ENCODE results near the gene SRRM4. TPM values are rescaled to one million over a fixed set of nuclear protein-coding genes. Genes with fewer than 3 reads are reported as not detected.

The SRRM4 gene, protein sequence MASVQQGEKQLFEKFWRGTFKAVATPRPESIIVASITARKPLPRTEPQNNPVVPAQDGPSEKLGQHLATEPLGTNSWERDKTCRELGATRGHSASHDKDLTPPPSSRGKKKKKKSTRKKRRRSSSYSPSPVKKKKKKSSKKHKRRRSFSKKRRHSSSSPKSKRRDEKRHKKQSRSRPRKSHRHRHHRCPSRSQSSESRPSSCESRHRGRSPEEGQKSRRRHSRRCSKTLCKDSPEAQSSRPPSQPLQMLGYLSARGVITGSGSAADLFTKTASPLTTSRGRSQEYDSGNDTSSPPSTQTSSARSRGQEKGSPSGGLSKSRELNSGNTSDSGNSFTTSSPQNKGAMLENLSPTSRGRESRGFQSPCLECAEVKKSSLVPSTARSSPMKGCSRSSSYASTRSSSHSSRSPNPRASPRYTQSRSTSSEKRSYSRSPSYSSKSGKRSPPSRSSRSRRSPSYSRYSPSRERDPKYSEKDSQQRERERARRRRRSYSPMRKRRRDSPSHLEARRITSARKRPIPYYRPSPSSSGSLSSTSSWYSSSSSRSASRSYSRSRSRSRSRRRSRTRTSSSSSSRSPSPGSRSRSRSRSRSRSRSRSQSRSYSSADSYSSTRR
- total RNA-seq (2014; rRNA removed; shearing (Covaris generic)), result not detected in 2 replicates

DNA sequence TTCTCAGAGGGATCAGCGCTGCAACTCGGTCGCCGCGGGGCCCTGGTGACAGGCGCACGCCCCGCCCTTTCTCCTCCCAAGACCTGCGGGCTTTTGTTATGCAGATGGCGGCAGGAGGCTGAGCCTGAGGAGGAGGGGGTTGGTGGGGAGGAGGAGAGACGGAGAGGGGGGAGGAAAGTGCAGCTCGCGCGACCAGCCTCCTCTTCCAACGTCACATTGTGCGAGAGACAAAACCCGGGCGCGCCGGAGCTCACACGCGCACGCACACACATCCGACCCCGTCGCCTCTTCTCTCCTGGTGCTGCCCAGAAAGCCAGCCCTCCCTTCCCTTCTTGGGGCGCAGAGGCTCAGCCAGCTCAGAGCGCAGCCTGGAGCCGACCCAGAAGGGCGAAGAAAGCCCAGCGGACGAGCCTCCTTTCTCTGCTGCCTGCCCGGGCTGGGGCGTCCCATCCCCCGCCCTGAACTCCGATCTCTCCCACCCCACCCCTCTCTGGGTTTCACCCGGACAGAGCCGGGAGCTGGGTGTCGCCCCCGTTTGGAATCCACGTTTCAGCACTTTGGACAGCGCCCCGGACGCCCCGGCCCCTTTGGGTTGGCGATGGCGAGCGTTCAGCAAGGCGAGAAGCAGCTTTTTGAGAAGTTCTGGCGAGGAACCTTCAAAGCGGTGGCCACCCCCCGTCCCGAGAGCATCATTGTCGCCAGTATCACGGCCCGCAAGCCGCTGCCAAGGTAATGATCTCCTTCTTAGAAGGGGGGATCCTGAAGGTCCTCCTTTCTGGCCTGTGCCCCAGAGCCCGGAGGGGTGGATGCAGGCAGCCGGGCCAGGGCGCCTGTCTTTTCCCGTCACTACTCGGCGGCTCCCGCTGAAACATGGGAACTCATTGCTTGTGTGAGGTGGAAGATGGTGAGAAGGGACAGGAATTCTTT, at the start of gene SRRM4:
Gene SRRM4, plus strand, starts transcription at position 257 of the 927 bp plus-strand sequence. Its CDS starts 342 bp downstream, at position 599.
- no peak for DNase-seq (ENCODE audit: low spot score)

DNA sequence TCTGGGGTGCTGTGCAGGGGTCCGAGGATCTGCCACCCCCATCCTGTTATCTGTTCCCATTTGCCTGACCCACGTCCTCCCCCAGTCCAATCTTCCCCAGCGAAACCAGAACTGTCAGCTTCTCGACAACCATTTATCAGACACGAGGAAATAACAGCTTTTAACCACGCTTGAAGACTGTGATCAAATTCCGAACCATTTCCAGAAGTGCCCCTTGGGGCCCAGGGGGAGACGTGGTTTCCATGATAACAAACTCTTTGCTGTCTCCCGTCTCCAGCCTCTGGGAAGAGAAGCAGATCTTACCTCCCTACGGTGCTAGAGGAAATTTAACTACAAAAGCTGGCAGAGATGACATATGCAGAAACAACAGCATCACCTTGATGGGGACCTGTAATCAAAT, 35.1 kb upstream of the SRRM4 start:
- DNase-seq (ENCODE audit: low spot score), result no peak

- DNase-seq (ENCODE audit: low spot score), result no peak
Observed at GRCh38 chr12:118958520-118958919, 22.8 kb upstream of the SRRM4 start.

DNA sequence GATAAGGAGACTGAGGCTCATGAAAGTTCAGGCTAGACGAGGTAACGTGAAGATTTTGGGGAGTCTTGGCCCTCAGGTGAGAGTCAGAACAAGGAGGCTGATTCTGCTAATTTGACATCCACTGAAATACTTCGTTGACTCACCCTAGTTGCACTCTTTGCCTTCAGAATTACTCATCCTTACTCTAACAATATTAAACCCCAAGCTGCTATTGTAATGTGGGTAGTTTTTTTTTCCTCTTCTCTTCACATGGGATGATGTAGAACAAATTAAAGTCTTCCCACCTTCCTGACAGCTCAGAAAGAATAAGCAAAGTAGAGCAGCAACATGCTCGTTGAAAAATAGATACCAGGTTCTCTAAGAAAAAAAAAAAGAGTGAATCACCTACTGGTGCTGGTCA, 22.0 kb upstream of the SRRM4 start:
- no peak for DNase-seq (ENCODE audit: low spot score)

DNA sequence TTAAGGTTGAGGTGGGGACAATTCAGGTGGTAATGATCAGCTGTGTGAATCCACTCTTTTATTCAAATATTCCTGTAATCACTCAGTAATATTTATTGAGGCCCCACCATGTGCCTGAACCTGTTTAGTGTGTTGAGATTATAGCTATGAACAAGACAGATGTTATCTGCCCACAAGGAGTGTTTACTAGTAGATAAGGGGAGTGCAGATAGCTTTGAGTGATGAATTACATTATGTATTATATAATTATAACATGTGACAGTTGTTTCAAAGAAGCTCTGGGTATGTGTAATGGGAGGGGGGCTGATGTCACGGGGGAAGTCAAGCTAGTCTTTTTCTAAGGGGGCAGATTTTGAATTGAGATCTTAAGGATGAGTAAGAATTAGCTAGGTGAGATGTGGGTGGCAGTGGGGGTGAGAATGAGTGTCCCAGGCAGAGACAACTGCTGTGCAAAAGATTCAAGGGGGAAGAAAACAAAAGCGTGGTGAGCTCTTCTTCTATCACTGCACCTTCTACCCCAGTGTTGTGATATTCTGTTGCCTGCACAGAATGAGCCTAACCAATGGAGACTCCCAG, 21.3 kb upstream of the SRRM4 start:
- no peak for DNase-seq (ENCODE audit: low spot score)

GRCh38 chr12:118960865-118961264, 20.5 kb upstream of the SRRM4 start:
- no peak for DNase-seq (ENCODE audit: low spot score)

DNA sequence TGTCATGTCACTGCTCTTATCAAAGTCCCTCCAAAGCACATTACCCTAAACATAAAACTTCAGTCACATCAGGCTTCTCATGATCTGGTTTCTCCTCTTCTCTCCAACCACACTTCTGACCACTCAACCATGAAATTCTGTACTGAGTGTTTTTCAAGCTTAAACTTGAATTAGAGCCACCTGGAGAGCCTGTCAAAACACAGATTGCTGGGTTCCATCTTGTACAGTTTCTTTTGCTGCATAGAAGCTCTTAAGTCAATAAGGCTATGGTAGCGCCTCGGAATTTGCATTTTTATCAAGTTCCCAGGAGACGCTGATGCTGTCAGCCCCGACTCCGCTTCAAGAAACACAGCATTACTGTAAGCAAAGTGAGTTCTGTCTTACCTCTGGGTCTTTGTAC, 16.4 kb upstream of the SRRM4 start:
- no peak for DNase-seq (ENCODE audit: low spot score)

DNA sequence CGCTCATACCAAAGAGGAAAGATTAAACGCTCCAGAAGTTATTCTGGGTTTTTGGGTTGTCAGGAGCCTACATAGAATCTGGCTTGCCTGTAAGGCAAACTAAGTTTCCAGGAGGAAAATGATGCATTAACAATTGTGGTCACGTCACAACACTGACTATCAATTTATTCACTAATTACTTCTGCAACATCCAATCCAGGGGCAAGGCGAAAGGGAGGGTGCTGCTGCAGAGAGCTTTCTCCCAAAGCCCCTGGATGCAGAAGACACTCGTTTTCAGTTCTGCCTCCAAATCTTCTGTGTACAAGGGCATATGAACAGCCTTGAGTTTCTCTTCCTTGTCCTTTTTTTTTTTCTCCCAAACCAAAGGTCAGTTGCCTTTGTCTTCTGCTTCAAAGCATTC, 10.5 kb upstream of the SRRM4 start:
- DNase-seq (ENCODE audit: low spot score), result no peak

- DNase-seq (ENCODE audit: low spot score), result no peak
Observed at GRCh38 chr12:118972982-118973381, 8.4 kb upstream of the SRRM4 start.

DNA sequence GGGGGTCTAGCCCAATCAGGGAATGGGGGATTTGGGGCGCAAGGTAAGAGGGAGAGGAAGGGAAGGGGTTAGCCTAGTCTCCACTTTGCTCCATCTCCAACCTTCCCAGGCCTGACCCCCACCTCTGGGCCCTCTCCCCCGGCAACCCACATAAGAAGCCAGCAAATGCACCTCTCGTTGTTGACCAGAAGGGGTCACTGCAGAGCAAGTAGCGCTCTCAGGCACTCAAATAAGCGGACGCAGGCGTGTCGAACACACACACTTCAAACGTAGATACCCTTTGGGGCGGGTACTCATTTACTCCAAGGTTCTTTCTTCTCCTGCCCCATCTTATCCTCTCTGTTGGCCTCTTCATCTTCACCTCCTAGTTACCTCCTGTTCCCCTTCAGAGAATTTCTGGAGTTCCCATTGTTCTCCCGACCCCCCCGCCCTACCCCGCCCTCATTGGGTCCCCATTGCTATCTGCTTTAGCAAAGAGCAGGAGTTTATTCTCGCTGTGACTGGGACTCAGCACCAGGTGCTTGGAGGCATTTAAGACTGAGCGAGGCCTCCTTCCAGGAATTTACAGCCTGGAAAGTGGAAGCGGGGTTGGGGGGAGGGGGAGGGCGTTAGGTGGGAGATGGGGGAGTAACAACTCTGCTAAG, 1.5 kb upstream of the SRRM4 start:
- DNase-seq (ENCODE audit: low spot score), result peak; percentile 44

DNA sequence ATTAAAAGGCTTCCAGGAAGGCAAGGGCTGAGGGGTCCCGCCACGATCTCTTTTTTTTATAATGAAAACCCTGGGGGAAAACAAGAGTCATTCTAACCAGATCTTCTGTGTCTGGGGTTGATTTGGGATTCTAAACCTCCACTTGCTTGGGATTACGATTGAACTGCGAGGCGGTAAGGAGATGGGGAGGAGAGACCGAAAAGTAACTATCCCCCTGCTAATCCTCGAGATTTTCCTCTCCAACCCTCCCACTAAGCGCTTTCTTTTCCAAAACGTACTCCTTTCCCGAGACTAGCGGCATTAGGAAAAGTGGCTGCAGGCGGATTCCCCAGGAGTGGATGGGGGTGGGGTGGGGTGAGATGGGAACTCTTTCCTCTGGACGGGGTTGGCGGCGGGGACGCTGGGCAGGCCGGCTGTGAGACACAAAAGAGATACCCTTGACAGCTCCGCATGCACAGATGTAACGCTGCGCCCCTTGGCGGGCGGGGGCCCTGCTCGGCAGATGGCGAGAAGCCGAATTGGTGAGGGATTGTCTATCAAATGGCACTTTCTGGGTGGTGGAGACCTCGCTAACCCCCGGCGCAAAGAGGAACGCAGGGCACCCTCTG, 830 bp upstream of the SRRM4 start:
- DNase-seq (ENCODE audit: low spot score), result no peak

DNA sequence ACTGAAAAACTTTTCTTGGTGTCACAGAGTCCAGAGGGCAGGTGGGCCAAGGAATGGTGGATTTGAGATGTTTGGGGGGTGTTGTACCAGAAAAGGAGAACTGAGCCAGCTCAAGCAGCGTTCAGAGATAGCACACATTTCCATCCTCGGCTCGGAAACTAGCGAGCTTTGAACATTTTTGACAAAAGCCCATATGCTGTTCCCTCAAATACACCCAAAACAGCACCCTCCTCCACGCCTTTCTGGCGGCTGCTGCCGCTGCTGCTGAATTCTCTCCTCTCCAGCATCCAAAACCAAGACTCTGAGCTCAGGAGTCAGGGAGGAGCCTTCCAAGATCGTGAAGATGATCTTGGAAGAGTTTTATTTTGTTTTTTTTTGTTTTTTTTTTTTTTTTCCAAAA, 961 bp downstream of the SRRM4 start:
- no peak for DNase-seq (ENCODE audit: low spot score)

DNA sequence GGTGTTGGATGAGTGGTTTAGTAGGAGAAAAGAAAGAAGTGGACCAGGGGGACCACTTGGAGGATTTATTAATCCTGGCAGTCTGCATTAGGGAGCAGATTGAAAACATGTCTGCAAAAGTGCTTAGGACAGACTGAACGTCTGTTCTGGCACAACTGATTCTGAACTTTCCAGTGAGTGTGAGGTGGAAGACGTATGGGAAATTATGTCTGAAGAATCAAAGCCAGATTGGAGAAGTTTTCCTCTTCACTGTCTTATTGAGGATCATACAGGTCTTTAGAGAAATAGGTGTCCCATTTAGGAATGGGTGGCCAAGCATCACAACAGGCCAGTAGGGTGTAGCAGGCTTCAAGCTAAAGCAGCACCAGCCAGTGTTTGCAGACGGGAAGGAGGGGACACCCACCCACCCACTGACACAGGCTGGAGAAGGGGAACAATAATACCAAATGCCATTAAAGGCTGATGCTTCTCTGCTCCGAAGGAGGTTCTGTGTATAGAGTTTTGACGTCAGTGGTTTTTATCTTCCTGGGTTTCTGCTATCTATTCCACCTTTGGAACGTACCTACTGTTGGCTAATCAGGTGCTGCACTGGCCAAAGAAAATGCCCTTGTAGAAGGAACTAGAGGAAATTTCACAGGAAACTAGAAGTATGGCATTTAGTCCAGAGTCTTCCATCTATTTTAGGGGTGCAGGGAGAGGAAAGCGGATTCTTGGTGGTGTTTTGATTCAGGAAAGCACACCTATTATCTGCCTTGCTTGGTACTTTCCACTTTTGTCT, 1.8 kb downstream of the SRRM4 start:
- no peak for DNase-seq (ENCODE audit: low spot score)

- DNase-seq (ENCODE audit: low spot score), result no peak
Observed at GRCh38 chr12:118984161-118984943, 3.0 kb downstream of the SRRM4 start.

GRCh38 chr12:118986050-118986449, 4.7 kb downstream of the SRRM4 start:
- DNase-seq (ENCODE audit: low spot score), result no peak

- DNase-seq (ENCODE audit: low spot score), result no peak
Observed at GRCh38 chr12:118999107-118999506, 17.8 kb downstream of the SRRM4 start.

- no peak for DNase-seq (ENCODE audit: low spot score)
Observed at GRCh38 chr12:119005085-119005484, 23.7 kb downstream of the SRRM4 start.

DNA sequence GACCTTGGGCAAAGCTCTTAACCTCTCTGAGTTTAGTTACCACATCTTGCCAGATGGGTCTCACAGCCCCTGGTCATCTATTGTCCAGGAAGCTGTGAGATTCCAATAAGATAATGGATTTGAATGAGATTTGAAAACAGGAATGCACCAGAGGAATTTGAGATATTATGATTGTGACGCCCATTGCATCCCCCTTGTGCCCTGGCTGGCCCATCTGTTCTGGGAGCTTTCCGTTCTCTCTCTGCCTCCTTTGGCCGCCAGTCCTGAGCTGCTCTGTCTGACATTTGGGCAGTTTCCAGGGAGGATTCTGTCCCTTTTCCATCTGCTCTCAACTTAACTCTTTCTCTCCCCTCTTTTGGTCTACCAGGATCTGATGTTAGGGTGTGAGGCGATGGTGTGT, 24.6 kb downstream of the SRRM4 start:
- no peak for DNase-seq (ENCODE audit: low spot score)

DNA sequence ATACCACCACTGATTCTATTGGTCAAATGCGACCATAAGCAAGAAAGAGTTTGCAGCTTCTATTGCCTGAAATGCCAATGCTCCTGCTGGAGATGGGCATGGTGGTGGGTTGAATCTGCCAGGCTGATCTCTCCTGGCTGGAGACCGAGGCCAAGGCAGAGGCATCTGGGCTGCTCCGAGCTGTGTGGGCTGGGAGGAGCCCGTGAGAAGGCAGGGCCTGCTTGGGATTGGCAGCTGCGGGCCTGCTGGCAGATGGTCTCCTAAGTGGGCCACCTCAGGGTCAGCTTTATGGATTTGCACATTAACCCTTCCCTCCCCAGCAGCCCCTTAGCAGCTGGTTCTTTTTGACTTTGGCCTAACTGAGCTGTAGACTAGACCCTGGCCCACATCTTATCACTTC, 25.4 kb downstream of the SRRM4 start:
- no peak for DNase-seq (ENCODE audit: low spot score)
